Measurements from ENCODE around the gene C15orf62. TPM values are rescaled to one million over a fixed set of nuclear protein-coding genes. Genes with fewer than 3 reads are reported as not detected.

Gene C15orf62
- total RNA-seq, 1 donor from 2014 or later: 0.44 TPM

DNA sequence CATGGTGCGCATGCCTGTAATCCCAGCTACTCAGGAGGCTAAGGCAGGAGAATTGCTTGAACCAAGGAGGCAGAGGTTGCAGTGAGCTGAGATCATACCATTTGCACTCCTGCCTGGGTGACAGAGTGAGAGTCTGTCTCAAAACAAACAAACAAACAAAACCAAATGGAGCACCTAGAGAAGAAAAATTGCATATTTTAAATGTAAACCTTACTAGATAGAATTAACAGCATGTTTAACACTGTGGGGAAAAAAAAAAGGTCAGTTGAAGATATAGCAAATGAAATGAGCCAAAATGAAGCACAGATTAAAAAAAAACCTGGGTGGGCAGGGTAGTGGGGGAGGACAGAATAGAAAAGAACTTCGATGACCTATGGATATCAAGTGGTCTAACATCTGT is 51.4 kb downstream of the C15orf62 start:
- Mint-ChIP-seq H3K27me3 (ENCODE audit: low read depth) (peaks cover 5% of the 10 kb centered on the region), H3K36me3 (ENCODE audit: low read depth) (no peaks in the 10 kb centered on the region), H3K4me3 (no peak overlapping the region), H3K9me3 (no peaks in the 10 kb centered on the region), H3K4me1 (no peaks in the 10 kb centered on the region), H3K27ac (ENCODE audit: unreplicated experiment) (no peak overlapping the region)
- TF ChIP-seq, protein P1, sequence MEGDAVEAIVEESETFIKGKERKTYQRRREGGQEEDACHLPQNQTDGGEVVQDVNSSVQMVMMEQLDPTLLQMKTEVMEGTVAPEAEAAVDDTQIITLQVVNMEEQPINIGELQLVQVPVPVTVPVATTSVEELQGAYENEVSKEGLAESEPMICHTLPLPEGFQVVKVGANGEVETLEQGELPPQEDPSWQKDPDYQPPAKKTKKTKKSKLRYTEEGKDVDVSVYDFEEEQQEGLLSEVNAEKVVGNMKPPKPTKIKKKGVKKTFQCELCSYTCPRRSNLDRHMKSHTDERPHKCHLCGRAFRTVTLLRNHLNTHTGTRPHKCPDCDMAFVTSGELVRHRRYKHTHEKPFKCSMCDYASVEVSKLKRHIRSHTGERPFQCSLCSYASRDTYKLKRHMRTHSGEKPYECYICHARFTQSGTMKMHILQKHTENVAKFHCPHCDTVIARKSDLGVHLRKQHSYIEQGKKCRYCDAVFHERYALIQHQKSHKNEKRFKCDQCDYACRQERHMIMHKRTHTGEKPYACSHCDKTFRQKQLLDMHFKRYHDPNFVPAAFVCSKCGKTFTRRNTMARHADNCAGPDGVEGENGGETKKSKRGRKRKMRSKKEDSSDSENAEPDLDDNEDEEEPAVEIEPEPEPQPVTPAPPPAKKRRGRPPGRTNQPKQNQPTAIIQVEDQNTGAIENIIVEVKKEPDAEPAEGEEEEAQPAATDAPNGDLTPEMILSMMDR (conservative IDR thresholded peaks at IDR 0.05): no peak
- no peak for DNase-seq (ENCODE audit: low read depth, low spot score)

Other genes with a start within 250 kb of the C15orf62 start
- 19.2 and 19.9 TPM in 2 replicates for gene CCDC32, start 204.9 kb upstream of the C15orf62 start, total RNA-seq
- 16.0 and 16.9 TPM in 2 replicates for gene RPUSD2, start 200.7 kb upstream of the C15orf62 start, total RNA-seq
- gene KNL1, start 175.7 kb upstream of the C15orf62 start, total RNA-seq: 33.4 and 35.3 TPM in 2 replicates
- gene RAD51, start 74.8 kb upstream of the C15orf62 start, total RNA-seq: 28.9 and 29.2 TPM in 2 replicates
- gene RMDN3, start 14.7 kb upstream of the C15orf62 start, total RNA-seq: 30.7 and 32.2 TPM in 2 replicates
- gene GCHFR, start 5.9 kb upstream of the C15orf62 start, total RNA-seq: 9.1 and 9.9 TPM in 2 replicates
- 24.2 and 25.5 TPM in 2 replicates for gene ZFYVE19, start 37.1 kb downstream of the C15orf62 start, total RNA-seq
- 39.3 and 44.5 TPM in 2 replicates for gene DNAJC17, start 37.5 kb downstream of the C15orf62 start, total RNA-seq
- not detected in 2 replicates for gene PPP1R14D, start 58.7 kb downstream of the C15orf62 start, total RNA-seq
- gene SPINT1, start 74.1 kb downstream of the C15orf62 start, total RNA-seq: 1.0 and 1.3 TPM in 2 replicates
- 0.80 and 1.0 TPM in 2 replicates for gene RHOV, start 104.3 kb downstream of the C15orf62 start, total RNA-seq
- gene VPS18, start 124.5 kb downstream of the C15orf62 start, total RNA-seq: 26.9 and 28.2 TPM in 2 replicates
- gene DLL4, start 159.4 kb downstream of the C15orf62 start, total RNA-seq: 1.7 and 2.0 TPM in 2 replicates
- gene CHAC1, start 183.5 kb downstream of the C15orf62 start, total RNA-seq: 6.7 and 6.8 TPM in 2 replicates

Data from neural crest cell (in vitro differentiated cells).